Neural progenitor cell (in vitro differentiated cells): ENCODE data around the gene SCLY.

Experiments
- CTCF ChIP-seq: fragments of 200-600 bp; sonication (generic); IDR thresholded peaks from 2 replicates; pipeline ENCODE4 v1.5.1; 2017; ENCODE audit warnings: antibody characterized with exemption, mild to moderate bottlenecking
- EZH2phosphoT487 ChIP-seq: fragments of 200-600 bp; sonication (generic); IDR thresholded peaks from 2 replicates; pipeline ENCODE4 v1.6.1; 2017; ENCODE audit warnings: antibody characterized with exemption

DNA sequence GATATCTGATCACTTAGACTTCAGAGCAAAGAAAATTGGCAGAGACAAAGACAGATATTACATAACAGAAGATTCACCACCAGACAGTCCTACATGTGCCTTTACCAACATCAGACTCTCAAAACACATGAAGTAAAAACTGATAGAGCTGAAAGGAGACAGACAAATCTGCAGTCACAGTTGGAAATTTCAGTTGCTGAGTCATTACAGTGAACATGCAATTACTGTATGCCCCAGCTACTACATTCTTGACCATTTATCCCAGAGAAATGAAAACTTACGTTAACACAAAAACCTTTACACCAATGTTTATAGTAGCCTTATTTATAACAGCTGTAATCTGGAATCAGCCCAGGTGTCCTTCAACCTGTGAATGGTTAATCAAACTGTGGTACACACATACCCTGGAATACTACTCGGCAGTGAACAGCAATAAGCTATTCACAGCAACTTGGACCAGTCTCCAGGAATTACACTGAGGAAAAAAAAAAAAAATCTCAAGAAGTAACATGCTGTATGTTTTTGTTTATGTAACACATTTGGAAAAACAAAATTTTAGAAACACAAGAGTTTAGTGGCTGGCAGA lies 7.5 kb upstream of the SCLY start:
- TF ChIP-seq CTCF (no peak), EZH2phosphoT487 (no peak)
